SH-SY5Y (cell line): ENCODE data around the gene SHISA4.

Experiments used
- GATA2 ChIP-seq: IDR thresholded peaks from 2 replicates; pipeline ENCODE4 v1.6.1; 2011; ENCODE audit warnings: mild to moderate bottlenecking, low read depth, low read length
- GATA3 ChIP-seq: IDR thresholded peaks from 2 replicates; pipeline ENCODE4 v1.6.1; 2011; ENCODE audit warnings: low read depth, mild to moderate bottlenecking, low read length, moderate library complexity

GRCh38 chr1:201930137-201930536 is 41.4 kb downstream of the SHISA4 start:
- no peak for TF ChIP-seq GATA3
- TF ChIP-seq GATA2, result no peak
